ENCODE results near the gene AADAC.

AADAC gene

GRCh38 chr3:151772825-151773480, 41.0 kb upstream of the AADAC start:
- Histone ChIP-seq H3K9me3 (ENCODE audit: insufficient read depth, low read length, severe bottlenecking) (no peaks in the 10 kb centered on the region), H3K36me3 (ENCODE audit: insufficient read depth, low read length) (no peaks in the 10 kb centered on the region), H3K4me3 (ENCODE audit: low read depth in 1 of 2, low read length in 2 of 2) (no peak overlapping the region), H3K27ac (ENCODE audit: low read length) (no peak overlapping the region), H4K20me1 (ENCODE audit: insufficient read depth, low read length) (no peaks in the 10 kb centered on the region), H3K4me2 (ENCODE audit: insufficient read depth, low read length) (no peak overlapping the region), H3K79me2 (ENCODE audit: insufficient read depth, low read length) (no peaks in the 10 kb centered on the region), H3K4me1 (ENCODE audit: insufficient read depth, low read length) (peaks cover 10% of the 10 kb centered on the region), H3K9ac (ENCODE audit: low read depth, low read length) (no peak overlapping the region), H3K27me3 (ENCODE audit: insufficient read depth, low read length, poor library complexity) (no peaks in the 10 kb centered on the region), H2AFZ (ENCODE audit: low read depth, low read length) (no peak overlapping the region)
- TF ChIP-seq EZH2 (IDR thresholded peaks at IDR 0.05; ENCODE audit: borderline replicate concordance, low read depth, low read length, severe bottlenecking) (no peak), CTCF (IDR thresholded peaks at IDR 0.05; ENCODE audit: borderline replicate concordance, extremely low read depth, low read length, poor library complexity, severe bottlenecking) (no peak)
- DNase-seq (no peak), ATAC-seq (ENCODE audit: insufficient read depth, low read depth) (no peak)

- Histone ChIP-seq H3K4me2 (ENCODE audit: insufficient read depth, low read length) (no peak overlapping the region), H4K20me1 (ENCODE audit: insufficient read depth, low read length) (no peaks in the 10 kb centered on the region), H3K27me3 (ENCODE audit: insufficient read depth, low read length, poor library complexity) (no peaks in the 10 kb centered on the region), H3K36me3 (ENCODE audit: insufficient read depth, low read length) (no peaks in the 10 kb centered on the region), H2AFZ (ENCODE audit: low read depth, low read length) (no peak overlapping the region), H3K79me2 (ENCODE audit: insufficient read depth, low read length) (no peaks in the 10 kb centered on the region), H3K9me3 (ENCODE audit: insufficient read depth, low read length, severe bottlenecking) (no peaks in the 10 kb centered on the region), H3K9ac (ENCODE audit: low read depth, low read length) (no peak overlapping the region), H3K4me1 (ENCODE audit: insufficient read depth, low read length) (peaks cover 6% of the 10 kb centered on the region), H3K27ac (ENCODE audit: low read length) (no peak overlapping the region), H3K4me3 (ENCODE audit: low read depth in 1 of 2, low read length in 2 of 2) (no peak overlapping the region)
- no peak for ATAC-seq (ENCODE audit: insufficient read depth, low read depth)
- TF ChIP-seq EZH2 (IDR thresholded peaks at IDR 0.05; ENCODE audit: borderline replicate concordance, low read depth, low read length, severe bottlenecking) (no peak), CTCF (IDR thresholded peaks at IDR 0.05; ENCODE audit: borderline replicate concordance, extremely low read depth, low read length, poor library complexity, severe bottlenecking) (no peak)
- DNase-seq, result no peak
Measured at GRCh38 chr3:151774235-151774634, 39.7 kb upstream of the AADAC start.

- ATAC-seq (ENCODE audit: insufficient read depth, low read depth) (no peak), DNase-seq (no peak)
- Histone ChIP-seq H3K36me3 (ENCODE audit: insufficient read depth, low read length) (no peaks in the 10 kb centered on the region), H3K27me3 (ENCODE audit: insufficient read depth, low read length, poor library complexity) (no peaks in the 10 kb centered on the region), H3K4me3 (ENCODE audit: low read depth in 1 of 2, low read length in 2 of 2) (no peak overlapping the region), H3K4me1 (ENCODE audit: insufficient read depth, low read length) (peaks cover 6% of the 10 kb centered on the region), H3K27ac (ENCODE audit: low read length) (no peak overlapping the region), H3K9me3 (ENCODE audit: insufficient read depth, low read length, severe bottlenecking) (no peaks in the 10 kb centered on the region), H3K9ac (ENCODE audit: low read depth, low read length) (no peak overlapping the region), H3K79me2 (ENCODE audit: insufficient read depth, low read length) (no peaks in the 10 kb centered on the region), H2AFZ (ENCODE audit: low read depth, low read length) (peak overlapping the region; percentile 72), H4K20me1 (ENCODE audit: insufficient read depth, low read length) (no peaks in the 10 kb centered on the region), H3K4me2 (ENCODE audit: insufficient read depth, low read length) (no peak overlapping the region)
- no peak for TF ChIP-seq CTCF (IDR thresholded peaks at IDR 0.05; ENCODE audit: borderline replicate concordance, extremely low read depth, low read length, poor library complexity, severe bottlenecking)
- no peak for TF ChIP-seq EZH2 (IDR thresholded peaks at IDR 0.05; ENCODE audit: borderline replicate concordance, low read depth, low read length, severe bottlenecking)
Measured at GRCh38 chr3:151774910-151775309, 39.0 kb upstream of the AADAC start.

Measured in DND-41 (cell line).